Endodermal cell (in vitro differentiated cells): ENCODE measurements around the gene INSIG1. TPM values are rescaled to one million over a fixed set of nuclear protein-coding genes. Genes with fewer than 3 reads are reported as not detected.

Experiments used
- DNase-seq: peaks from one replicate; pipeline ENCODE4 v3.0.0-alpha.2; 2017
- H3K27ac ChIP-seq: 2 replicates; pipeline ENCODE4 v1.5.1; 2013; ENCODE audit warnings: mild to moderate bottlenecking, low read depth, low read length, moderate library complexity
- H3K27me3 ChIP-seq: 2 replicates; pipeline ENCODE4 v1.6.1; 2013; ENCODE audit warnings: mild to moderate bottlenecking, low read length, moderate library complexity; ENCODE audit not compliant: insufficient read depth, control insufficient read depth, poor library complexity, severe bottlenecking
- H3K36me3 ChIP-seq: 2 replicates; pipeline ENCODE4 v1.7.0; 2013; ENCODE audit warnings: mild to moderate bottlenecking, low read length, moderate library complexity; ENCODE audit not compliant: control insufficient read depth, insufficient read depth
- H3K4me1 ChIP-seq: one replicate; pipeline ENCODE4 v1.7.0; 2013; ENCODE audit warnings: low read length; ENCODE audit not compliant: control insufficient read depth, insufficient read depth
- H3K4me3 ChIP-seq: 2 replicates; pipeline ENCODE4 v1.5.1; 2013; ENCODE audit warnings: mild to moderate bottlenecking, low read length, moderate library complexity
- H3K9ac ChIP-seq: 2 replicates; pipeline ENCODE4 v1.6.1; 2013; ENCODE audit warnings: mild to moderate bottlenecking, low read length, moderate library complexity; ENCODE audit not compliant: poor library complexity, severe bottlenecking; ENCODE audit errors: extremely low read depth
- H3K9me3 ChIP-seq: 2 replicates; pipeline ENCODE4 v1.6.1; 2013; ENCODE audit warnings: mild to moderate bottlenecking, low read length, moderate library complexity; ENCODE audit not compliant: control insufficient read depth
- H3K27ac Mint-ChIP-seq: 2 replicates; pipeline ENCODE4 v1.8.0; 2020; ENCODE audit warnings: mixed read lengths
- H3K27me3 Mint-ChIP-seq: 2 replicates; pipeline ENCODE4 v1.8.0; 2021; ENCODE audit warnings: mild to moderate bottlenecking, mixed read lengths; ENCODE audit not compliant: insufficient read depth
- H3K36me3 Mint-ChIP-seq: 2 replicates; pipeline ENCODE4 v1.8.0; 2020; ENCODE audit warnings: low read depth, mixed read lengths
- H3K4me1 Mint-ChIP-seq: 2 replicates; pipeline ENCODE4 v1.8.0; 2020; ENCODE audit warnings: mixed read lengths
- H3K4me3 Mint-ChIP-seq: 2 replicates; pipeline ENCODE4 v1.8.0; 2020; ENCODE audit warnings: mild to moderate bottlenecking, moderate library complexity, mixed read lengths
- H3K9me3 Mint-ChIP-seq: 2 replicates; pipeline ENCODE4 v1.8.0; 2020; ENCODE audit warnings: mild to moderate bottlenecking, mixed read lengths
- CTCF ChIP-seq: fragments of 200-600 bp; sonication (generic); conservative IDR thresholded peaks from 2 replicates; pipeline ENCODE4 v1.5.0; 2021; ENCODE audit warnings: antibody characterized with exemption, mild to moderate bottlenecking
- WGBS, 2 experiments: methylation state at CpG; one replicate each; pipeline versions ENCODE4 v1.1.5 to v1.1.7; 2013; ENCODE audit warnings: missing lambda C conversion rate in 2 of 2, mixed read lengths in 1 of 2; ENCODE audit not compliant: insufficient coverage in 1 of 2, insufficient read length in 1 of 2; 5-methylcytosine and 5-hydroxymethylcytosine counted together
- total RNA-seq, 2 donors: library from RNA; stranded (reverse); fragmentation: NEBNext Ultra II Directional in 1 of 2; extraction: Animal tissue kit (Norgen Biotek cat#: 25700) in 1 of 2; gene quantifications; 2 replicates in 1 of 2; 3 replicates in 1 of 2; pipeline ENCODE4 v1.2.1, GENCODE V29; 2021

INSIG1 gene
- total RNA-seq, 2 donors from 2014 or later: 27.2 to 36.9 TPM

- Mint-ChIP-seq H3K36me3 (no peaks in the 10 kb centered on the region), H3K27ac (peak overlapping the region; percentile 14)
- no peaks in the 10 kb centered on the region for H3K9me3 ChIP-seq
These were observed 9.6 kb upstream of the INSIG1 start for GRCh38 chr7:155288055-155288454.

GRCh38 chr7:155289107-155289506 is 8.6 kb upstream of the INSIG1 start:
- Mint-ChIP-seq H3K4me3 (no peak overlapping the region), H3K4me1 (peaks cover 2% of the 10 kb centered on the region), H3K27ac (no peak overlapping the region), H3K36me3 (no peaks in the 10 kb centered on the region), H3K9me3 (no peaks in the 10 kb centered on the region), H3K27me3 (peaks cover 7% of the 10 kb centered on the region)
- Histone ChIP-seq H3K4me1 (no peaks in the 10 kb centered on the region), H3K36me3 (no peaks in the 10 kb centered on the region), H3K9me3 (no peaks in the 10 kb centered on the region), H3K9ac (no peak overlapping the region), H3K27me3 (no peaks in the 10 kb centered on the region), H3K4me3 (no peak overlapping the region), H3K27ac (no peak overlapping the region)
- no peak for TF ChIP-seq CTCF
- 88 to 94% methylated on average over 6 to 7 of the region's 7 CpGs for WGBS, 2 experiments
- no peak for DNase-seq

More at GRCh38 chr7:155288055-155288454, 9.6 kb upstream of the INSIG1 start:
- 95% methylated on average over 12 to 18 of the region's 18 CpGs for WGBS, 2 experiments
- H3K4me3 ChIP-seq: no peak overlapping the region
- no peaks in the 10 kb centered on the region for H3K4me1 ChIP-seq
- no peaks in the 10 kb centered on the region for H3K36me3 ChIP-seq
- TF ChIP-seq CTCF: no peak
- no peak for DNase-seq
- Mint-ChIP-seq H3K4me1 (peaks cover 2% of the 10 kb centered on the region), H3K9me3 (no peaks in the 10 kb centered on the region), H3K27me3 (peaks cover 7% of the 10 kb centered on the region), H3K4me3 (no peak overlapping the region)
- no peaks in the 10 kb centered on the region for H3K27me3 ChIP-seq
- no peak overlapping the region for H3K9ac ChIP-seq
- no peak overlapping the region for H3K27ac ChIP-seq

DNA sequence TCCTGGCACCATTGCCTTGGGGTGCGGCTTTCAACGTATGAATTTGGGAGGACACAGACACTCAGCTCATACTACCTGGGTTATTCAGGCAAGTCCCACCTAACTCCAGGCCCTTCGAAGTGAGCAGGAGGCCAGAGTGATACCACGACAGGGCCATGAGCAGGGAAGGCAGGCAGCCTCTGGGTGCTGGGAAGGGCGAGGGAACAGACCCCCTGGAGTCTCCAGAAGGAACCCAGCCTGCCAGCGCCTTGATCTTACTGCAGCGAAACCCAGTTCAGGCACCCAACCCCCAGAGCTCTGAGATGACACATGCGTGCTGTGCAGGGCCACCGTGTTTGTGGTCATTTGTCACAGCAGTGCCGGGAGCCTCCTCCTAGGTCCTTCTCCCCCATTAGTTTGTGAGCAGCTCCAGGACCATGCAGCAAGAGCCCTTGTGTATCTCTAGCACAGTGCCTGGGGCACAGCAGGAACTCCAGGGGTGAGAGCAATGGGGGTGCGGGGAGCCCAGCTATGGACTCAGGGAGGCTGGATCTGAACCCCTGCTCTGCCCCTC is 7.7 kb upstream of the INSIG1 start:
- no peak overlapping the region for H3K4me3 ChIP-seq
- H3K27me3 ChIP-seq: no peaks in the 10 kb centered on the region
- no peak for TF ChIP-seq CTCF
- no peaks in the 10 kb centered on the region for H3K9me3 Mint-ChIP-seq
- H3K9me3 ChIP-seq: no peaks in the 10 kb centered on the region
- H3K27me3 Mint-ChIP-seq: peaks cover 7% of the 10 kb centered on the region
- no peak for DNase-seq
- no peak overlapping the region for H3K27ac Mint-ChIP-seq
- peaks cover 2% of the 10 kb centered on the region for H3K4me1 Mint-ChIP-seq
- H3K4me1 ChIP-seq: no peaks in the 10 kb centered on the region
- no peak overlapping the region for H3K27ac ChIP-seq
- H3K4me3 Mint-ChIP-seq: no peak overlapping the region
- WGBS, 2 experiments: 87 to 92% methylated on average over 10 to 11 of the region's 11 CpGs
- H3K9ac ChIP-seq: no peak overlapping the region
- no peaks in the 10 kb centered on the region for H3K36me3 ChIP-seq
- no peaks in the 10 kb centered on the region for H3K36me3 Mint-ChIP-seq
